ENCODE measurements around the gene EFCAB6.

EFCAB6 gene

GRCh38 chr22:43491737-43492136 is 320.4 kb downstream of the EFCAB6 start:
- Histone ChIP-seq H2AFZ (ENCODE audit: low read depth, low read length) (no peak overlapping the region), H3K27ac (ENCODE audit: low read length) (no peak overlapping the region), H3K4me2 (ENCODE audit: insufficient read depth, low read length) (no peak overlapping the region), H3K9ac (ENCODE audit: low read depth, low read length) (no peak overlapping the region), H3K36me3 (ENCODE audit: insufficient read depth, low read length) (no peaks in the 10 kb centered on the region), H3K4me3 (ENCODE audit: low read depth in 1 of 2, low read length in 2 of 2) (no peak overlapping the region), H3K79me2 (ENCODE audit: insufficient read depth, low read length) (no peaks in the 10 kb centered on the region), H3K9me3 (ENCODE audit: insufficient read depth, low read length, severe bottlenecking) (no peaks in the 10 kb centered on the region), H3K4me1 (ENCODE audit: insufficient read depth, low read length) (no peaks in the 10 kb centered on the region), H3K27me3 (ENCODE audit: insufficient read depth, low read length, poor library complexity) (no peaks in the 10 kb centered on the region), H4K20me1 (ENCODE audit: insufficient read depth, low read length) (no peaks in the 10 kb centered on the region)
- TF ChIP-seq EZH2 (IDR thresholded peaks at IDR 0.05; ENCODE audit: borderline replicate concordance, low read depth, low read length, severe bottlenecking) (no peak), CTCF (IDR thresholded peaks at IDR 0.05; ENCODE audit: borderline replicate concordance, extremely low read depth, low read length, poor library complexity, severe bottlenecking) (no peak)
- no peak for ATAC-seq (ENCODE audit: insufficient read depth, low read depth)
- DNase-seq: no peak

GRCh38 chr22:43491177-43491576 is 320.9 kb downstream of the EFCAB6 start:
- Histone ChIP-seq H3K9me3 (ENCODE audit: insufficient read depth, low read length, severe bottlenecking) (no peaks in the 10 kb centered on the region), H3K4me2 (ENCODE audit: insufficient read depth, low read length) (no peak overlapping the region), H3K27me3 (ENCODE audit: insufficient read depth, low read length, poor library complexity) (no peaks in the 10 kb centered on the region), H3K4me1 (ENCODE audit: insufficient read depth, low read length) (no peaks in the 10 kb centered on the region), H3K4me3 (ENCODE audit: low read depth in 1 of 2, low read length in 2 of 2) (no peak overlapping the region), H3K9ac (ENCODE audit: low read depth, low read length) (no peak overlapping the region), H4K20me1 (ENCODE audit: insufficient read depth, low read length) (no peaks in the 10 kb centered on the region), H3K36me3 (ENCODE audit: insufficient read depth, low read length) (no peaks in the 10 kb centered on the region), H2AFZ (ENCODE audit: low read depth, low read length) (no peak overlapping the region), H3K79me2 (ENCODE audit: insufficient read depth, low read length) (no peaks in the 10 kb centered on the region), H3K27ac (ENCODE audit: low read length) (no peak overlapping the region)
- ATAC-seq (ENCODE audit: insufficient read depth, low read depth) (no peak), DNase-seq (no peak)
- TF ChIP-seq EZH2 (IDR thresholded peaks at IDR 0.05; ENCODE audit: borderline replicate concordance, low read depth, low read length, severe bottlenecking) (no peak), CTCF (IDR thresholded peaks at IDR 0.05; ENCODE audit: borderline replicate concordance, extremely low read depth, low read length, poor library complexity, severe bottlenecking) (no peak)

DNA sequence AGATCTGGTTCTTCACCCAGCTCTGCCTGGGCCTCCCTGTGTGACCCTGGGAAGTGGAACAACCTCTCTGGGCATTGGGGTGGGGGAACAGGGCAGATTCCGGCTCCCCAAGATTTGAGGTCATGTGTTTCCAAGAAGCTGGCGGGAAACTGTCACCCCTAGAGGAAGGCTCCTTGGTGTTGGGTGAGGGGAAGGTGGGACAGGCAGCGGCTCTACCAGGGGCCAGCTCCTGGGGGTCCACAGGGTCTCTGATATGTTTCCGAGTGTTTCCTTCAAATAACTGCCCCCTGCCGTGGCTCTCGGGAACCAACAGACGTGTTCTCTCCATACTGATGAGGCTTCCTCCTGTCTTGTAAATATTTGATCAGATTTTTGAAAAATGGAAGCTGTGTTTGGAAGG is 321.8 kb downstream of the EFCAB6 start:
- TF ChIP-seq CTCF (IDR thresholded peaks at IDR 0.05; ENCODE audit: borderline replicate concordance, extremely low read depth, low read length, poor library complexity, severe bottlenecking): no peak
- no peak for TF ChIP-seq EZH2 (IDR thresholded peaks at IDR 0.05; ENCODE audit: borderline replicate concordance, low read depth, low read length, severe bottlenecking)
- no peak overlapping the region for H2AFZ ChIP-seq (ENCODE audit: low read depth, low read length)
- no peak overlapping the region for H3K27ac ChIP-seq (ENCODE audit: low read length)
- no peaks in the 10 kb centered on the region for H3K79me2 ChIP-seq (ENCODE audit: insufficient read depth, low read length)
- H3K27me3 ChIP-seq (ENCODE audit: insufficient read depth, low read length, poor library complexity): no peaks in the 10 kb centered on the region
- H3K9ac ChIP-seq (ENCODE audit: low read depth, low read length): no peak overlapping the region
- H3K4me3 ChIP-seq (ENCODE audit: low read depth in 1 of 2, low read length in 2 of 2): no peak overlapping the region
- H3K4me1 ChIP-seq (ENCODE audit: insufficient read depth, low read length): no peaks in the 10 kb centered on the region
- ATAC-seq (ENCODE audit: insufficient read depth, low read depth) (no peak), DNase-seq (no peak)
- H4K20me1 ChIP-seq (ENCODE audit: insufficient read depth, low read length): no peaks in the 10 kb centered on the region
- no peaks in the 10 kb centered on the region for H3K36me3 ChIP-seq (ENCODE audit: insufficient read depth, low read length)
- H3K9me3 ChIP-seq (ENCODE audit: insufficient read depth, low read length, severe bottlenecking): no peaks in the 10 kb centered on the region
- no peak overlapping the region for H3K4me2 ChIP-seq (ENCODE audit: insufficient read depth, low read length)

- H3K9ac ChIP-seq (ENCODE audit: low read depth, low read length): no peak overlapping the region
- H4K20me1 ChIP-seq (ENCODE audit: insufficient read depth, low read length): no peaks in the 10 kb centered on the region; the same call in 1 of the 2 replicates
- no peaks in the 10 kb centered on the region for H3K9me3 ChIP-seq (ENCODE audit: insufficient read depth, low read length, severe bottlenecking)
- H3K4me1 ChIP-seq (ENCODE audit: insufficient read depth, low read length): no peaks in the 10 kb centered on the region
- no peak for TF ChIP-seq EZH2 (IDR thresholded peaks at IDR 0.05; ENCODE audit: borderline replicate concordance, low read depth, low read length, severe bottlenecking)
- no peak for TF ChIP-seq CTCF (IDR thresholded peaks at IDR 0.05; ENCODE audit: borderline replicate concordance, extremely low read depth, low read length, poor library complexity, severe bottlenecking)
- no peaks in the 10 kb centered on the region for H3K79me2 ChIP-seq (ENCODE audit: insufficient read depth, low read length)
- no peak overlapping the region for H2AFZ ChIP-seq (ENCODE audit: low read depth, low read length)
- DNase-seq (no peak), ATAC-seq (ENCODE audit: insufficient read depth, low read depth) (no peak)
- H3K4me3 ChIP-seq (ENCODE audit: low read depth in 1 of 2, low read length in 2 of 2): no peak overlapping the region
- no peak overlapping the region for H3K4me2 ChIP-seq (ENCODE audit: insufficient read depth, low read length)
- H3K27me3 ChIP-seq (ENCODE audit: insufficient read depth, low read length, poor library complexity): no peaks in the 10 kb centered on the region
- H3K27ac ChIP-seq (ENCODE audit: low read length): no peak overlapping the region
- no peaks in the 10 kb centered on the region for H3K36me3 ChIP-seq (ENCODE audit: insufficient read depth, low read length)
These were observed 323.2 kb downstream of the EFCAB6 start for GRCh38 chr22:43488937-43489336.
